ENCODE measurements around the gene NOMO2. TPM values are rescaled to one million over a fixed set of nuclear protein-coding genes. Genes with fewer than 3 reads are reported as not detected.
A peak's percentile ranks its signal among the peaks of the same experiment; 100 is the strongest.
"Not testable (repeated sequence)": the region's sequence is repeated elsewhere in the genome, so short reads cannot be mapped to it uniquely, and the experiment has no call there.

The NOMO2 gene
- total RNA-seq, 1 experiment from 2014 or later = 144 TPM

DNA sequence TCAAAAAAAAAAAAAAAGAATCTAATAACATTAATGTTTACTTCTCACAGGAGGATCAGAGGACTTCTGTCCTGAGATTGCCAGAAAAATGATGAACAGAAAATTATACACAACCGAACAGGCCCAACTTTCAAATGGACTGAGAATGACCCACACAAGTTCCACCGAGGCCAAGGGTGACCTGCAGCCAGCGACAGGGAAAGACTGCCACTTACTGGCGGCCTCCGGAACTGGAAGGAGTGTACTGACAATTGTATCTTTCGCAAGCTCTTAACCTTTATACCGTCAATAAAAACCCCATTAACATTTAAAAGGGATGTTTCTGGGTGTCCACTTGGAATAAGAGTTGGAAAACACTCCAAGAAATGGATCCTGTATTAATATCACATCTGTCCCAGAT, 146.1 kb downstream of the NOMO2 start:
- H3F3A ChIP-seq (ENCODE audit: insufficient read depth, low read depth); H3K36me3 ChIP-seq (ENCODE audit: low read depth); H2AFZ ChIP-seq; DNase-seq; H3K4me1 ChIP-seq (replicated peaks; ENCODE audit: insufficient read depth); BruUV-seq (replicated peaks); CTCF ChIA-PET; H3K9me3 ChIP-seq (ENCODE audit: insufficient read depth, low read depth); H3K27ac ChIP-seq; intact Hi-C loops (cut with micrococcal nuclease; ENCODE audit: unreplicated experiment); H3K9me2 ChIP-seq (ENCODE audit: insufficient read depth); H3K79me2 ChIP-seq (ENCODE audit: low read depth); H4K20me1 ChIP-seq (ENCODE audit: insufficient read depth); H3K4me3 ChIP-seq; H3K4me2 ChIP-seq; H3K27me3 ChIP-seq (ENCODE audit: insufficient read depth, low read depth); POLR2A ChIA-PET (ENCODE audit: unreplicated experiment): not testable (repeated sequence)

- H3K9me2 ChIP-seq (ENCODE audit: insufficient read depth); H3K4me1 ChIP-seq (replicated peaks; ENCODE audit: insufficient read depth); H3K27me3 ChIP-seq (ENCODE audit: insufficient read depth, low read depth); H3K36me3 ChIP-seq (ENCODE audit: low read depth); intact Hi-C loops (cut with micrococcal nuclease; ENCODE audit: unreplicated experiment); H3K4me2 ChIP-seq; CTCF ChIA-PET; H3K79me2 ChIP-seq (ENCODE audit: low read depth); H3K27ac ChIP-seq; H3K9me3 ChIP-seq (ENCODE audit: insufficient read depth, low read depth); H3F3A ChIP-seq (ENCODE audit: insufficient read depth, low read depth); H4K20me1 ChIP-seq (ENCODE audit: insufficient read depth); POLR2A ChIA-PET (ENCODE audit: unreplicated experiment); DNase-seq; H2AFZ ChIP-seq; BruUV-seq (replicated peaks); H3K4me3 ChIP-seq: not testable (repeated sequence)
Measured at GRCh38 chr16:18409532-18410293, 152.2 kb downstream of the NOMO2 start.

DNA sequence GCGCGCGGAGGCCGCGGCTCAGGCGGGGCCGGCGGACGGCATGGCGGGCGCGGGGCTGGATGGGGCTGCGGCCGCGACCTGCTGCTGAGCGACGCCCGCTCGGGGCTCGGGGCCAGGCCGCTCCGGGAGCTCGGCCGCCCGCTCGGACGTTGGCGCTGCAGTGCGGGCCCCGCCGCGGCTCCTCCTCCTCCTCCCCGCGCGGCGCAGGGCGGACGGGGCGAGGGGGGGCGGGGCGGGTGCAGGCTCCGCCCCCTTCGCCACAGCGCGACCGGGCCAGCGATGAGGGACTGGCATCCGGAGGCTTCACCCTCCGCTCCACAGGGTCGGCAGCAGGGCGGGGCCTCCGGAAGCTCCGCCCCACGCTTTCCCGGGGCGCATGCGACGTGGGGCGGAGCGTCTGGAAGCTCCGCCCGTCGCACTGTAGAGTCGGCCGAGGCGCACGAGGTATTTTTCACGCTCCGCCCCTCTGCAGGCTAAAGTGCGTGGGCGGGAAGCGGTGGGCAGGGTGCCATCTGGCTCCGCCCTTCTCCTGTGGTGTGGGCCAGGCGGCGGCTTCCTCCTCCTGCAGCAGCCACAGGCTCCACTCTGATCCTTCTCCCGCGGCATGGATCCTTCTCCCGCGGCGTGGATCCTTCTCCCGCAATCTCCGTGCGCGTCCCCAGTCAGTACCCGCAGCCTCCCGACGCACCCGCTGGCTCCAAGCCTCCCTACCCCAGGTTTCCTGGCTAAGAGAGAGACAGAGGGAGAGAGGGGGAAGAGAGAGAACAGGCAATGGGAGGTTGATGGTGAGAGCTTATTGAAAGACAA, 159.8 kb downstream of the NOMO2 start:
- BruUV-seq (replicated peaks); H3K4me3 ChIP-seq; H3K4me1 ChIP-seq (replicated peaks; ENCODE audit: insufficient read depth); DNase-seq; H3K27ac ChIP-seq; CTCF ChIA-PET; H4K20me1 ChIP-seq (ENCODE audit: insufficient read depth); H3K27me3 ChIP-seq (ENCODE audit: insufficient read depth, low read depth); H3K9me2 ChIP-seq (ENCODE audit: insufficient read depth); H2AFZ ChIP-seq; POLR2A ChIA-PET (ENCODE audit: unreplicated experiment); H3F3A ChIP-seq (ENCODE audit: insufficient read depth, low read depth); H3K36me3 ChIP-seq (ENCODE audit: low read depth); H3K4me2 ChIP-seq; H3K79me2 ChIP-seq (ENCODE audit: low read depth); H3K9me3 ChIP-seq (ENCODE audit: insufficient read depth, low read depth); intact Hi-C loops (cut with micrococcal nuclease; ENCODE audit: unreplicated experiment): not testable (repeated sequence)

DNA sequence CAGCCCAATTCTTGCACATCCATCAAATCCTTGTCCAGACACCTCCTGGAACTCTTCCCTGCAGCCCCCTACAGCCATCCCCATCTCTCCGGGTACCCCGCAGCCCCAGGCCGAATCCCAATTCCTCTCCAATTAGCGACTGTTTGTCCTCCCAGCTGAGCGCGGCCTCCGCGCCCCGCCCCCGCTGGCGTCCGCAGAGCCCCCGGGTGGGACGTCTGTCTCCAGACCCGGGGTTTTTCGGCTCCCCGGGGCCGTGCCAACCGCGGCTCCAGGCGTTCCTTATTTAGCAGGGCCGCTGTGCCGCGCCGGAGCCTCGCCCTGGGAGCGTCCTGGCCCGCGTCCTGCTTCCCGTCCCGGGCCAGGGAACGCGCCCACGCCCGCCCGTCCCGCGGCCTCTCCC, 160.7 kb downstream of the NOMO2 start:
- H3K9me2 ChIP-seq (ENCODE audit: insufficient read depth); POLR2A ChIA-PET (ENCODE audit: unreplicated experiment); CTCF ChIA-PET; intact Hi-C loops (cut with micrococcal nuclease; ENCODE audit: unreplicated experiment); H3F3A ChIP-seq (ENCODE audit: insufficient read depth, low read depth); H3K27me3 ChIP-seq (ENCODE audit: insufficient read depth, low read depth); H4K20me1 ChIP-seq (ENCODE audit: insufficient read depth); H3K79me2 ChIP-seq (ENCODE audit: low read depth); H2AFZ ChIP-seq; H3K4me1 ChIP-seq (replicated peaks; ENCODE audit: insufficient read depth); H3K9me3 ChIP-seq (ENCODE audit: insufficient read depth, low read depth); H3K36me3 ChIP-seq (ENCODE audit: low read depth); H3K27ac ChIP-seq: not testable (repeated sequence)
- TSS peak; percentile 67 for BruUV-seq (replicated peaks)
- Histone ChIP-seq H3K4me3 (peak overlapping the region; percentile 49; the same call in 1 of the 2 replicates), H3K4me2 (0 out of 2 replicates have a peak overlapping the region, but pooled peaks have one; percentile 50)
- peak in 1 of 2 experiments; percentile 16 for DNase-seq

DNA sequence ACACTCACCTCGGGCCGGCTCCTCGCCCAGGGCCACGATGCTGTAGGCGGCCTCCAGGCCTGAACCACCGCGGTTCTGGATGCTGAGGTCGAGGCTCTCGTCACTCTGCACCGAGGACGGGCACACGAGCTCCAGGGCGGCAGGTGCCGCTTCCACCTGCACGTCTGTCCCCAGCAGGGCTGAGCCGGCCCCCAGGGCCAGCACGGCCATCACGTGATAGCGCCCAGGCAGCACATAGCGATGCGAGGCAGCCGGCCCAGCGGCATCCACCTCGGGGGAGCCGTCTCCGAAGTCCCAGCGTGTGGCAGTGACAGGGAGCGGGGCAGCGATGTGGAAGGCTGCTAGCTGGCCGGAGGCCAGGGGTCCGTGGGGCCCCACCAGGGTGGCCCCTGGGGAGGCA, 167.5 kb downstream of the NOMO2 start:
- H3K36me3 ChIP-seq (ENCODE audit: low read depth); H3K27me3 ChIP-seq (ENCODE audit: insufficient read depth, low read depth); H3K4me3 ChIP-seq; POLR2A ChIA-PET (ENCODE audit: unreplicated experiment); H3K4me2 ChIP-seq; H3K79me2 ChIP-seq (ENCODE audit: low read depth); H3K9me3 ChIP-seq (ENCODE audit: insufficient read depth, low read depth); DNase-seq; H3K9me2 ChIP-seq (ENCODE audit: insufficient read depth); H3F3A ChIP-seq (ENCODE audit: insufficient read depth, low read depth); intact Hi-C loops (cut with micrococcal nuclease; ENCODE audit: unreplicated experiment); H2AFZ ChIP-seq; CTCF ChIA-PET; BruUV-seq (replicated peaks); H3K27ac ChIP-seq; H3K4me1 ChIP-seq (replicated peaks; ENCODE audit: insufficient read depth); H4K20me1 ChIP-seq (ENCODE audit: insufficient read depth): not testable (repeated sequence)

GRCh38 chr16:18387767-18388166, 174.1 kb downstream of the NOMO2 start:
- intact Hi-C loops (cut with micrococcal nuclease; ENCODE audit: unreplicated experiment); H4K20me1 ChIP-seq (ENCODE audit: insufficient read depth); H3K27ac ChIP-seq; DNase-seq; H3K4me2 ChIP-seq; POLR2A ChIA-PET (ENCODE audit: unreplicated experiment); H3K27me3 ChIP-seq (ENCODE audit: insufficient read depth, low read depth); H3K4me3 ChIP-seq; BruUV-seq (replicated peaks); H3F3A ChIP-seq (ENCODE audit: insufficient read depth, low read depth); H3K36me3 ChIP-seq (ENCODE audit: low read depth); H3K79me2 ChIP-seq (ENCODE audit: low read depth); H3K9me2 ChIP-seq (ENCODE audit: insufficient read depth); H2AFZ ChIP-seq; CTCF ChIA-PET; H3K4me1 ChIP-seq (replicated peaks; ENCODE audit: insufficient read depth); H3K9me3 ChIP-seq (ENCODE audit: insufficient read depth, low read depth): not testable (repeated sequence)

DNA sequence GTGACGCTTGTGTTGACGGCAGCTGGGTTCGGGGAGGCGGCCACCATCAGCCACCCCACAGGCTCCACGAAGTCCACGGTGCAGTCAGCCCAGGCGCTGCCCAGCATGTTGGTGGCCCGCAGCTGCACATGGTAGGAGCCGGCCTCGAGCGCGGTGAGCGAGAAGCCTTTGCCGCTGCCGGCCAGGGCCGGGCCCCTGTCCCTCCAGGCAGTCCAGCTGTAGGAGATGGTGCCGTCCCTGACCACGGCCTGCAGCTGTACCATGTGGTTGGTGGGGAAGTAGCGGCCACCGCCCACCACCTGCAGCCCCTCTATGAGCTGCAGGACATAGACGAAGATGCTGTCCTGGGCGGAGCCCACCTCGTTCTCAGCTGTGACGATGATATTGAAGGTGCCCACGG, 175.4 kb downstream of the NOMO2 start:
- H3K27ac ChIP-seq; H4K20me1 ChIP-seq (ENCODE audit: insufficient read depth); BruUV-seq (replicated peaks); H3K36me3 ChIP-seq (ENCODE audit: low read depth); H3F3A ChIP-seq (ENCODE audit: insufficient read depth, low read depth); H3K4me2 ChIP-seq; intact Hi-C loops (cut with micrococcal nuclease; ENCODE audit: unreplicated experiment); H3K9me3 ChIP-seq (ENCODE audit: insufficient read depth, low read depth); H3K4me1 ChIP-seq (replicated peaks; ENCODE audit: insufficient read depth); POLR2A ChIA-PET (ENCODE audit: unreplicated experiment); H3K79me2 ChIP-seq (ENCODE audit: low read depth); H3K4me3 ChIP-seq; CTCF ChIA-PET; H3K27me3 ChIP-seq (ENCODE audit: insufficient read depth, low read depth); H3K9me2 ChIP-seq (ENCODE audit: insufficient read depth); H2AFZ ChIP-seq: not testable (repeated sequence)
- DNase-seq = peak in 1 of 2 experiments; percentile 24
